ENCODE data around the gene CEP250. TPM values are rescaled to one million over a fixed set of nuclear protein-coding genes. Genes with fewer than 3 reads are reported as not detected.
A peak's percentile ranks its signal among the peaks of the same experiment; 100 is the strongest.
"Not testable (repeated sequence)": the region's sequence is repeated elsewhere in the genome, so short reads cannot be mapped to it uniquely, and the experiment has no call there.

Gene CEP250
- polyA plus RNA-seq, 6 donors from 2014 or later, result 3.4 to 20.5 (median 5.2) TPM; not detected in 1

DNA sequence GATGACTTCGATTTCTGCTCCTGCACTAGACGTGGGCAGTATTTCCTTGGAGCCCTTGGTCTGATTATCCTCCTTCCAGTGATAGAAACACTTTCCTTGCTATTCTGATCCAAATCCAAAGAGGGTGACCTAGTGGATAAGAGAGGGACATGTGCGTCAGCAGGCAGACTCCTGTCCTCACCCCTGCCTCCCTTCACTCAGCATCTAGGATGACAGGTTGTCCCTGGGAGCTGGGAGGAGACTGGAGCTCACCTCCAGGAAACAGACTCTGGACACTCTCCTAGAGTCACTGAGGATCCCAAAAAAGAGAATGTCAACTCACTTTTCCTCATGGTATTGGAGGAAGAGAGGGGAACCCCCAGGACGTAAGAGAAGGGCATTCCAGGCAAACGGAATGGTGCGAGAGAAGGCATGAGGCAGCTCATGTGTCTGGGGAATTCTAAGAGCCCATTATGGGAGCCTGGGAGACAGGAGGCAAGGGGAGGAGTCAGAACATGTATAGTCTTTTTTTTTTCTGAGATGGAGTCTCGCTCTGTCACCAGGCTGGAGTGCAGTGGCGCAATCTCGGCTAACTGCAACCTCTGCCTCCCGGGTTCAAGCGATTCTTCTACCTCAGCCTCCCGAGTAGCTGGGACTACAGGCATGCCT is 71.8 kb downstream of the CEP250 start:
- Mint-ChIP-seq H3K27ac (peak overlapping the region in 1 of 6 donors; percentile 85), H3K4me1 (peaks cover 0 to 8% (median 4%) of the 10 kb centered on the region in 3 donors), H3K4me3 (peak overlapping the region in 1 of 8 donors; percentile 31), H3K27me3 (no peaks in the 10 kb centered on the region), H3K36me3 (no peaks in the 10 kb centered on the region), H3K9me3 (no peaks in the 10 kb centered on the region)
- ATAC-seq (ENCODE audit: low read depth in 2 of 2) (no peak), DNase-seq (no peak)

DNA sequence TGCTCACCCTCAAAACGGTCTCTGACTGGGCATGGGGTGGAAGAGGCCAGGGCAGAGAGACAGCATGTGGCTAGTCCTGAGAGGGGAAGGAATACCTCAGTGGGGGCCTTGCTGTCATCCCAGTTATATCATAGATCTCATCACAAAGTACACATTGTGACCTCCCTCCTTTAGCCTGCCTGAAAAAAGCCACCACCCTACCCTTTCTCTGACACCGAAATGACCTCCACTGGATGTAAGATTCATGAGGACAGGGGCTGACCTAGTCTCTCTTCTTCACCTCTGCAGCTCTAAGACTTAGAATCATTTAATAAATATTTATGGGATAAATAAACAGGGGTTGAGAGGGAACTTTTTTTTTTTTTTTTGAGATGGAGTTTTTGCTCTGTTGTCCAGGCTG is 74.2 kb downstream of the CEP250 start, which contains the start of gene C20orf173:
TSS of gene C20orf173 (minus strand) at position 101 of the 400 bp plus-strand sequence. CDS start 279 bp downstream, outside the sequence.
- H3K27ac Mint-ChIP-seq, result no peak within 1 kb of the TSS
- peaks cover 0 to 5% (median 0%) of the 10 kb centered on the region in 3 donors for H3K4me1 Mint-ChIP-seq
- no peak for ATAC-seq (ENCODE audit: low read depth in 2 of 2)
- no peaks in the 10 kb centered on the region for H3K9me3 Mint-ChIP-seq
- no peak within 1 kb of the TSS for H3K4me3 Mint-ChIP-seq
- H3K36me3 Mint-ChIP-seq, result no peaks in the 10 kb centered on the region
- H3K27me3 Mint-ChIP-seq, result no peaks in the 10 kb centered on the region
- DNase-seq, result no peak

DNA sequence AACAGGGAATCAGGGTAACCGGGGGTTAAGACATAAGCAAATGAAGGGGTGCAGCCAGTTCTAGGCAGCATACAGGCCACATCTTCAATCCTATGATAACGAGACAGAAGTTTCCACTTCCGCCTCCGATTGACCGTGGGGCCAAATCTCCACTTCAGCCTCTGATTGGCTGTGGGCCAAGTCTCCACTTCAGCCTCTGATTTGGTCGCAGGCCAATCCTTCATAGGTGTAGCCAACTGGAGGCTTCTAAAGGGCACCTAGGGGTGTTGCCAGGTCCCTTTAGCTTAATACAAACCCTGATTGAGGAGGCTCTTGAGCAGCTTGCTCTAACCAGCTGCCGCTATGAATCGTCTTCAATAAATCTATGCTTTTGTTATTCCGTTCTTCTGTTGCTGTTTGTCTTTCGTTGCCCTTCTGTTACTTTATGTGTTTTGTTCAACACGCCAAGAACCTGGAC is 84.4 kb downstream of the CEP250 start:
- no peaks in the 10 kb centered on the region for H3K9me3 Mint-ChIP-seq
- DNase-seq (peak; percentile 46), ATAC-seq (ENCODE audit: low read depth in 2 of 2) (peak; percentile 23 to 69)
- H3K36me3 Mint-ChIP-seq, result no peaks in the 10 kb centered on the region
- H3K4me1 Mint-ChIP-seq, result peaks cover 12 to 32% (median 27%) of the 10 kb centered on the region in 3 donors
- H3K27ac Mint-ChIP-seq, result peak overlapping the region in 4 of 6 donors; percentile 37 to 76 (median 48)
- peak overlapping the region in 5 of 8 donors; percentile 19 to 78 (median 47) for H3K4me3 Mint-ChIP-seq
- no peaks in the 10 kb centered on the region for H3K27me3 Mint-ChIP-seq

DNA sequence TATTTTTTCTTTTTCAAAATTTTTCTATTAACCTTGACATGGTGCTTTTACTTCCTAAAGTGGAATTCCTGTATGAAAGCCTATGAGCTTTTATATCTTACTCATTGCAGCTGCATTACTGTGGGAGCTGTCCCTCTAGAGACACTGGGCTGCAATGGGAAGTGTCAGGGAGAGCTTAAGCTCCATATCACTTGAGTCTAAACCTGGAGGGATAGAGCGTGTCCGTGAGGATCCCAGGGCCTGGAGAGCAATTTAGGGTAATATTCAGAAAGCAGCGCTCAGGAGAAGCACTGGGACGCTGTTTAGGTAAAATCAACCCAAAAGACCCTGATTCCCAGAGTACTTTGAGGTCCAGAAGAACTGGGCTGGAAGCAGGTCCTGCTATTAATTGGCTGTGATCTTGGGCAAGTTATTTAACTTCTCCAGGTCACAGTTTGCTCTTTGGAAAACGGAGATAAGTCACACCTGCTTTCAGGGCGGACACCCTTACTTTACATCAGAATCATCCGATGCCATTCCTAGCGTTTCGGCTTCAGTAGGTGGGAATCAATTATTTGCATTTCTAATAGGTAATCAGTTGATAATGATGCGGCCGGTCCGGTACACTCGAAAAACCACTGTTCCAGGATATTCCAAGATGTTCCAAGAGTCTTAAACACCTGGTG is 85.9 kb downstream of the CEP250 start:
- Mint-ChIP-seq H3K27ac (peak overlapping the region in 5 of 6 donors; percentile 67 to 97 (median 87)), H3K36me3 (no peaks in the 10 kb centered on the region), H3K4me3 (peak overlapping the region; percentile 89 to 95 (median 92)), H3K4me1 (peaks cover 12 to 32% (median 27%) of the 10 kb centered on the region in 3 donors), H3K27me3 (no peaks in the 10 kb centered on the region), H3K9me3 (no peaks in the 10 kb centered on the region)
- ATAC-seq (ENCODE audit: low read depth in 2 of 2) (no peak), DNase-seq (no peak)

DNA sequence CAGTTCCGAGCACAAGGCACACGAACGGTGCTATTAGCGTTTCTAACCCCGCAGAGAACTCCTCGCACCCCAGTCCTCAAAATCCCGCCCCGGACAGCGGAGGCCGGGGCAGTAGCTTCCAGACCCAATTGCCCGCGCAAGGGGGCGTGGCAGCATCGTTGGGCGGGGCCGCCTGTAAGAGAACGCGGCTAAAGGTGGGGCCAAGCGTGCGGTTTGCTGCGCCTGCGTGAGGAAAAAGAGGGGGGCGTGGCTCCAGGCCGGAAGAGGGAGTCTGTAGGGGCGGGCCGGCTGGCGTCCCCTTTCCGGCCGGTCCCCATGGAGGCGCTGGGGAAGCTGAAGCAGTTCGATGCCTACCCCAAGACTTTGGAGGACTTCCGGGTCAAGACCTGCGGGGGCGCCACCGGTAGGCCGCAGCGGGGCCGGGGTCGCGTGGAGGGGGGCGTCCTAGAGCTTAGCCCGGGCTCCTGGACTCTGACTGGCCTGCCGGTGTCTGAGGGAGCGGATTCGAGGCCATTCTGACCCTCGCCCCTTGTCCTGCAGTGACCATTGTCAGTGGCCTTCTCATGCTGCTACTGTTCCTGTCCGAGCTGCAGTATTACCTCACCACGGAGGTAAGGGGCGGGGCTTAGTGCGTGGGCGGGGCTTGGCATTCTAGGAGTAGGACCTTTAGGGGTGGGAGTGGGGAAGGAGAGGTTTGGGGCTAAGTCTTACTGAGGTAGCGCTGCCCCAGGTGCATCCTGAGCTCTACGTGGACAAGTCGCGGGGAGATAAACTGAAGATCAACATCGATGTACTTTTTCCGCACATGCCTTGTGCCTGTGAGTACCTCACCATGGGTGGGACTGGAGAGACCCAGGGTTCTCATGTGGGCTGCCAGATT is 86.6 kb downstream of the CEP250 start, which contains the start of gene ERGIC3:
TSS of gene ERGIC3 (plus strand) at position 296 of the 880 bp plus-strand sequence. CDS start at position 316, 20 bp downstream.
- DNase-seq (peak; percentile 96), ATAC-seq (ENCODE audit: low read depth in 2 of 2) (peak; percentile 89 to 96)
- Mint-ChIP-seq H3K27me3 (no peaks in the 10 kb centered on the region), H3K4me1 (peaks cover 12 to 32% (median 27%) of the 10 kb centered on the region in 3 donors), H3K9me3 (no peaks in the 10 kb centered on the region), H3K4me3 (peak within 1 kb of the TSS; percentile 89 to 95 (median 92)), H3K27ac (peak within 1 kb of the TSS; percentile 16 to 97 (median 90)), H3K36me3 (no peaks in the 10 kb centered on the region)

DNA sequence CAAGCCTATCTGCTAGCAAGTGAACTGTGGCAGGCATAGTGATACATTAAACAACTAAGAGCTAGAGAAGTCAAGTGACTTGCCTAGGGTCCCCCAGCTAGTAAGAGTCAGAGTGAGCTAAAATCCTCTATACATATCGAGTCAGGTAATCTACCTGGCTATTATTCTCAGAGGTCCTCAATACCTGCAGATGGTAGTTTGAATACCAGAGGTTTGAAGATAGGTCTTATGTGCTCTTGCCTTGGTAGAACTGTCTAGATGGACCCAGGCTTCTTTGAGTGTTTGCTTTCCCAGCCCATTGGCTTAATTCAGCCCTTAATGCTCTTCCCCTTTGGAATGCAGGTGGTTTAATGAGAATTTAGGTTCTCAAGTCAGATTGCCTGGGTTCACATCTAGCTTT is 87.6 kb downstream of the CEP250 start:
- H3K27me3 Mint-ChIP-seq, result no peaks in the 10 kb centered on the region
- ATAC-seq (ENCODE audit: low read depth in 2 of 2) (no peak), DNase-seq (no peak)
- H3K27ac Mint-ChIP-seq, result peak overlapping the region in 1 of 6 donors; percentile 74
- peaks cover 12 to 32% (median 27%) of the 10 kb centered on the region in 3 donors for H3K4me1 Mint-ChIP-seq
- no peaks in the 10 kb centered on the region for H3K9me3 Mint-ChIP-seq
- peak overlapping the region; percentile 89 to 95 (median 92) for H3K4me3 Mint-ChIP-seq
- no peaks in the 10 kb centered on the region for H3K36me3 Mint-ChIP-seq

DNA sequence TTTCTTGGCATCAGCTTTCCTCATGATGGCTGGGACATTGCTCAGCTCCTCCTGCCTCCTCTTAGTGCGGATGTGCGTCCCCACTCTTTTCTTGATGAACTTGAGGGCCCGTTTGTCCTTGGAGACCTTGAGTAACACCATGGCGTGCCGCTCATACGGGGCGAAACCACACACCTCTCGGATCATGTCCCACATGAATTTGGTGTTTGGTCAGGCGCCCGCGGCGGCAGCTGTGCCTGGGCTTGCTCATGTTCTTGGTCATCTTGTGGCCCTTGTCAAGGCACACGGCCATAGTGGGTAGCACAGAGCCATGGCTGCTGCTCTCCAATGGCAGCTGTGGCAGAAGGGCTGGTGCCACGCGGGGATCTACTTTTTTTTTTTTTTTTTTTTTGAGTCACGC is 89.0 kb downstream of the CEP250 start:
- Mint-ChIP-seq H3K27ac (no peak overlapping the region), H3K9me3 (no peaks in the 10 kb centered on the region), H3K27me3 (no peaks in the 10 kb centered on the region), H3K4me1 (peaks cover 12 to 32% (median 27%) of the 10 kb centered on the region in 3 donors), H3K4me3 (peak overlapping the region in 3 of 8 donors; percentile 28 to 89 (median 44)), H3K36me3 (peaks cover 0 to 5% of the 10 kb centered on the region in 2 donors)
- ATAC-seq (ENCODE audit: low read depth in 2 of 2) (no peak), DNase-seq (no peak)

DNA sequence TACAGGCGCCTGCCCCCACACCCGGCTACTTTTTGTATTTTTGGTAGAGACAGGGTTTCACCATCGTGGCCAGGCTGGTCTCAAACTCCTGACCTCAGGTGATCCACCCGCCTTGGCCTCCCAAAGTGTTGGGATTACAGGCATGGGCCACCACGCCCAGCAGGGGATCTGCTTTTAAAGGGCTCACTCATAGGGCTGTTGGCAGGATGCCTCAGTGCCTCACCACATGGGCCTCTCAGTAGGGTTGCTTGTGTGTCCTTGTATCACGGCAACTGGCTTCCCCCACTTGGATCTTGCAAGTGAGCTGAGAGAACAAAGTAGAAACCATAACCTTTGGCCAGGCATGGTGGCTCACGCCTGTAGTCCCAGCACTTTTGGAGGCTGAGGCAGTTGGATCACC is 89.5 kb downstream of the CEP250 start:
- not testable (repeated sequence) for ATAC-seq (ENCODE audit: low read depth in 2 of 2); DNase-seq; H3K36me3 Mint-ChIP-seq; H3K27me3 Mint-ChIP-seq; H3K27ac Mint-ChIP-seq; H3K9me3 Mint-ChIP-seq
- Mint-ChIP-seq H3K4me3 (peak overlapping the region in 1 of 8 donors; percentile 44), H3K4me1 (peaks cover 12 to 32% (median 27%) of the 10 kb centered on the region in 3 donors)

DNA sequence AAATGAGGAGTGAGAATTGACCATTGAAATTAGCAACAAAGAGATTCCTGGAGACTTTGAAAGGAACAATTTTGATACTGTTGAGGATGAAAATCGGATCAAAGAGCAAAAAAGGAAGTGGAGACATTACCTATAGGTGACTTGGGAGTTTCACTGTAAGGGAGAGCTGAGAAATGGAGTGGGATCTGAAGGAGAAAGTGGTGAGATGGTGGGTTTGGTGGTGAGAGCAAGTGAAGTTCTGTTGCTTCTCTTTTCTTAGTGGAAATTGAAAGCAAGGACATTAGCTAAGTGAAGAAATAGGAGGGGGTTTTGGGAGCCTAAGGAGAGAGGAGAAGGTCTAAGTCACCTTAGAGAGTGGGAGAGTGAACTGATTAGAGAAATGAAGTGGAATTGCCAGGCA is 90.7 kb downstream of the CEP250 start:
- peaks cover 9 to 29% (median 26%) of the 10 kb centered on the region in 3 donors for H3K4me1 Mint-ChIP-seq
- ATAC-seq (ENCODE audit: low read depth in 2 of 2), result no peak
- no peak overlapping the region for H3K27ac Mint-ChIP-seq
- no peaks in the 10 kb centered on the region for H3K27me3 Mint-ChIP-seq
- H3K9me3 Mint-ChIP-seq, result no peaks in the 10 kb centered on the region
- H3K4me3 Mint-ChIP-seq, result no peak overlapping the region
- no peak for DNase-seq
- H3K36me3 Mint-ChIP-seq, result peaks cover 0 to 5% of the 10 kb centered on the region in 2 donors

DNA sequence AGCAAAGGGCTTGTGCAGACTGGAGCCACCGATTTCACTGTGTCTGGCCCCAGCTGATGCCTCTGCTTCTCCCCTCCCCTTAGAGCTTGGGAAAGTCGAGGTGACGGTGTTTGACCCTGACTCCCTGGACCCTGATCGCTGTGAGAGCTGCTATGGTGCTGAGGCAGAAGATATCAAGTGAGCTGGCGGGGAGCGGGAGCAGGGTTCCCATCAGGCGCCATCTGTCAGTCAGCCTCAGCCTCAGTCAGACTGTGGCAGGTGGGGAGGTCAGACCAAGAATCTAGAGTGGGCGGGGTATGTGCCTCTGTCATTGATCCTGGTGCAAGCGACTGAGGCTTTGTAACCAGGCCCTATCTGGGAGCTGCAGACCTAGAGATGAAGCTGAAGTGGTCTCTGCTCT is 91.9 kb downstream of the CEP250 start:
- H3K36me3 Mint-ChIP-seq, result peaks cover 0 to 5% of the 10 kb centered on the region in 2 donors
- H3K4me3 Mint-ChIP-seq, result no peak overlapping the region
- H3K9me3 Mint-ChIP-seq, result no peaks in the 10 kb centered on the region
- ATAC-seq (ENCODE audit: low read depth in 2 of 2) (no peak), DNase-seq (no peak)
- no peaks in the 10 kb centered on the region for H3K27me3 Mint-ChIP-seq
- no peak overlapping the region for H3K27ac Mint-ChIP-seq
- H3K4me1 Mint-ChIP-seq, result peaks cover 3 to 17% (median 17%) of the 10 kb centered on the region in 3 donors

DNA sequence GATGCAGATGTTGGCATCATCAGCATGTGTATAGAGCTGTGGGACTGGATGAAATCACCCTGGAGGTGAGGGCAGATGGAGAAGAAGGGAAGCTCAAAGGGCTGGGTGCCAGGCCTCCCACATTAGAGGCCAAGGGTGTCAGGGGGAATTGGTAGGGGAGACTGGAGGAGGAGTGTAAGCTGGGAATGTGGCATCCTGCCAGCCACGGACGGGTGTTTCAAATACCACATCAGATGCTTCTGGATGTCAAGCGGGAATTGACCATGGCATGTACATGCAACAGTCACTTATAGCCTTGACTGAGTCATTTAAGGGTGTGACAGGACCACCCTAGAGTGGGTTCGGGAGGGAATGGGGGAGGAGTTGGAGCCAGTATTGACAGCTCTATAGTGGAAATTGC is 96.1 kb downstream of the CEP250 start:
- no peaks in the 10 kb centered on the region for H3K27me3 Mint-ChIP-seq
- no peaks in the 10 kb centered on the region for H3K9me3 Mint-ChIP-seq
- DNase-seq (no peak), ATAC-seq (ENCODE audit: low read depth in 2 of 2) (no peak)
- no peak overlapping the region for H3K27ac Mint-ChIP-seq
- H3K4me3 Mint-ChIP-seq, result no peak overlapping the region
- no peaks in the 10 kb centered on the region for H3K4me1 Mint-ChIP-seq
- H3K36me3 Mint-ChIP-seq, result peaks cover 5 to 12% of the 10 kb centered on the region in 2 donors

DNA sequence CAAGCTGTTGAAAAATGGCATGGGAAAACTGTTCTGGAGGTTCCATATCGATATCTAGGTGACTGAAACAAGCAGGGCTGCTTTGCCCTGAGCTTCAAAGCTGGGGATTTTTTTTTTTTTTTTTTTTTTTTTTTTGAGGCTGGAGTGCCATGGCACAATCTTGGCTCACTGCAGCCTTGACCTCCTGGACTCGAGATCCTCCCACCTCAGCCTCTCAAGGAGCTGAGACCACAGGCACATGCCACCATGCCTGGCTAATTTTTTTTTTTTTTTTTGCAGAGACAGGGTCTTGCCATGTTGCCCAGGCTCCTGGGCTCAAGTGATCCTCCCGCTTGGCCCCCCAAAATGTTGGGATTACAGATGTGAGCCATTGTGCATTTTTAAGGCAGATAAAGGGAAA is 97.5 kb downstream of the CEP250 start:
- no peak for ATAC-seq (ENCODE audit: low read depth in 2 of 2)
- H3K4me1 Mint-ChIP-seq, result no peaks in the 10 kb centered on the region
- DNase-seq, result no peak
- H3K27ac Mint-ChIP-seq, result no peak overlapping the region
- peaks cover 5 to 13% of the 10 kb centered on the region in 2 donors for H3K36me3 Mint-ChIP-seq
- no peaks in the 10 kb centered on the region for H3K27me3 Mint-ChIP-seq
- H3K9me3 Mint-ChIP-seq, result no peaks in the 10 kb centered on the region
- no peak overlapping the region for H3K4me3 Mint-ChIP-seq

DNA sequence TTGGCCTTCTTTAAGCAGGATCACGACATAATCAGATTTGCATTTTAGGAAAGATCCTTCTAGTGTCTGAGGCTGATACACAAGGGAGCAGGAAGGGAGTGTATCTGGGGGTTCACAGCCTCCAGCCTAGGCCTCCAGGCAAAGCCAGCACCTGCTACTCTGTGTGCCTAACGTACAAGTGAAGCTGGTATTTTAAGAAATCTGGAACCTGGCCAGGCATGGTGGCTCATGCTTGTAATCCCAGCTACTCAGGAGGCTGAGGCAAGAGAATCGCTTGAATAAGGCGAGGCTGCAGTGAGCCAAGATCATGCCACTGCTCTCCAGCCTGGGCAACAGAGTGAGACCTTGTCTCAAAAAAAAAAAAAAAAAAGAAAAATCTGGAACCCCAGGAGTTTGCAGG is 100.1 kb downstream of the CEP250 start:
- H3K9me3 Mint-ChIP-seq; ATAC-seq (ENCODE audit: low read depth in 2 of 2); H3K27me3 Mint-ChIP-seq; H3K4me3 Mint-ChIP-seq; DNase-seq; H3K4me1 Mint-ChIP-seq: not testable (repeated sequence)
- Mint-ChIP-seq H3K27ac (peak overlapping the region in 1 of 6 donors; percentile 59), H3K36me3 (peaks cover 0 to 31% of the 10 kb centered on the region in 2 donors)

All from naive B cell (primary cell).